SK-N-SH (cell line): Measurements from ENCODE around the gene PLEKHM3.

ENCODE experiments used
- CTCF ChIP-seq: fragments of 200-600 bp; sonication (generic); IDR thresholded peaks from 2 replicates; pipeline ENCODE4 v1.6.1; 2017; ENCODE audit warnings: antibody characterized with exemption, mild to moderate bottlenecking, moderate library complexity
- FOXM1 ChIP-seq: IDR thresholded peaks from 2 replicates; pipeline ENCODE4 v1.4.0; 2012; ENCODE audit warnings: low read depth, mild to moderate bottlenecking
- MAX ChIP-seq: IDR thresholded peaks from 2 replicates; pipeline ENCODE4 v1.4.0; 2012; ENCODE audit warnings: low read depth
- NFIC ChIP-seq: IDR thresholded peaks from 2 replicates; pipeline ENCODE4 v1.4.0; 2012; ENCODE audit warnings: borderline replicate concordance
- POLR2AphosphoS5 ChIP-seq: IDR thresholded peaks from 2 replicates; pipeline ENCODE4 v1.6.1; 2012; ENCODE audit warnings: low read depth, low read length
- RCOR1 ChIP-seq: fragments of 150-350 bp; IDR thresholded peaks from 2 replicates; pipeline ENCODE4 v1.6.1; 2017; ENCODE audit warnings: antibody characterized with exemption, low read length
- REST ChIP-seq: IDR thresholded peaks from 2 replicates; pipeline ENCODE4 v1.6.1; 2012; ENCODE audit warnings: mild to moderate bottlenecking, low read depth, low read length, moderate library complexity
- TEAD4 ChIP-seq: IDR thresholded peaks from 2 replicates; pipeline ENCODE4 v1.4.0; 2012; ENCODE audit warnings: mild to moderate bottlenecking, borderline replicate concordance; ENCODE audit not compliant: insufficient read depth
- ZBTB33 ChIP-seq: IDR thresholded peaks from 2 replicates; pipeline ENCODE4 v1.4.0; 2012; ENCODE audit warnings: low read depth, borderline replicate concordance

- TF ChIP-seq CTCF, result peak; percentile 10; the same call in 1 of the 2 replicates
- TF ChIP-seq REST, result no peak
- TF ChIP-seq POLR2AphosphoS5, result no peak
- TF ChIP-seq FOXM1, result no peak
- TF ChIP-seq MAX, result no peak
- TF ChIP-seq TEAD4, result no peak
- no peak for TF ChIP-seq NFIC
- TF ChIP-seq ZBTB33, result no peak
- no peak for TF ChIP-seq RCOR1
Observed at GRCh38 chr2:208033701-208034502, 8.6 kb upstream of the PLEKHM3 start.
